Measurements from ENCODE around the gene MRPL39. TPM values are rescaled to one million over a fixed set of nuclear protein-coding genes. Genes with fewer than 3 reads are reported as not detected.
A peak's percentile ranks its signal among the peaks of the same experiment; 100 is the strongest.

MRPL39 gene
- polyA plus RNA-seq, 1 of the 3 experiments (the other 2 are of a cell fraction), result 26.9 TPM

DNA sequence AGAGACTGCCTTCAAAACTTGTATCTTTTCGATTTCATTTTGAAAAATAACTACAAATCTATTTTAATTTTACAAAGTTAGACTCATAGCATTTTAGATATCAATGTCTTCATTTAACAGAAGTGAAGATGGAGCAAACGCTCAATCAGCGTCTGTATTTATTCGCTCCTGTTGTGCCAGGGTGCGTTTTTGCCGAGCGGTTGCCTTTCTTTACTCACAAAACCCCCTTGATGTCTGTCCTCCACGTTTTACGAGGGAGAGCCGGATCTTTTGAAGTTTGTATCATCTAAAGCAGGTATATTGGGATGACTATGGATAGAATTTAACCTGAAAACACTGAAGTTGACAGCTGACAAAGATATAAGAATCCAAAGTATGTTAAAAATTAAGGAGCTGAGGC, 44.6 kb downstream of the MRPL39 start (continued):
- TF ChIP-seq CHD2 (IDR thresholded peaks at IDR 0.05; ENCODE audit: low read length, partially characterized antibody), result no peak

DNA sequence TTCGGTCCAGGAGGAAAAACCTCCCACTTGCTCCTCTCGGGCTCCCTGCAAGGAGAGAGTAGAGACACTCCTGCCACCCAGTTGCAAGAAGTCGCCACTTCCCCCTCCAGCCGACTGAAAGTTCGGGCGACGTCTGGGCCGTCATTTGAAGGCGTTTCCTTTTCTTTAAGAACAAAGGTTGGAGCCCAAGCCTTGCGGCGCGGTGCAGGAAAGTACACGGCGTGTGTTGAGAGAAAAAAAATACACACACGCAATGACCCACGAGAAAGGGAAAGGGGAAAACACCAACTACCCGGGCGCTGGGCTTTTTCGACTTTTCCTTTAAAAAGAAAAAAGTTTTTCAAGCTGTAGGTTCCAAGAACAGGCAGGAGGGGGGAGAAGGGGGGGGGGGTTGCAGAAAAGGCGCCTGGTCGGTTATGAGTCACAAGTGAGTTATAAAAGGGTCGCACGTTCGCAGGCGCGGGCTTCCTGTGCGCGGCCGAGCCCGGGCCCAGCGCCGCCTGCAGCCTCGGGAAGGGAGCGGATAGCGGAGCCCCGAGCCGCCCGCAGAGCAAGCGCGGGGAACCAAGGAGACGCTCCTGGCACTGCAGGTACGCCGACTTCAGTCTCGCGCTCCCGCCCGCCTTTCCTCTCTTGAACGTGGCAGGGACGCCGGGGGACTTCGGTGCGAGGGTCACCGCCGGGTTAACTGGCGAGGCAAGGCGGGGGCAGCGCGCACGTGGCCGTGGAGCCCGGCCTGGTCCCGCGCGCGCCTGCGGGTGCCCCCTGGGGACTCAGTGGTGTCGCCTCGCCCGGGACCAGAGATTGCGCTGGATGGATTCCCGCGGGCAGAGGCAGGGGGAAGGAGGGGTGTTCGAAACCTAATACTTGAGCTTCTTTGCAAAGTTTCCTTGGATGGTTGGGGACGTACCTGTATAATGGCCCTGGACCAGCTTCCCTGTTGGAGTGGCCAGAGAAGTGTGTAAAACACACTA, 45.3 kb downstream of the MRPL39 start:
- Histone ChIP-seq H3K36me3 (replicated peaks in 1 of 2; ENCODE audit: control insufficient read depth in 1 of 2, insufficient read depth in 2 of 2, low read length in 1 of 2) (peaks cover 3 to 14% of the 10 kb centered on the region in 2 experiments), H3K27ac (ENCODE audit: low read depth in 2 of 2, low read length in 1 of 2) (no peak overlapping the region), H3K79me2 (ENCODE audit: insufficient read depth) (no peaks in the 10 kb centered on the region), H3K4me2 (no peak overlapping the region), H3K9me3 (no peaks in the 10 kb centered on the region), H3K27me3 (ENCODE audit: insufficient read depth) (no peaks in the 10 kb centered on the region), H3K4me1 (ENCODE audit: control insufficient read depth in 1 of 2, insufficient read depth in 2 of 2, low read depth in 1 of 2, low read length in 1 of 2) (no peaks in the 10 kb centered on the region), H2AFZ (ENCODE audit: low read depth) (no peak overlapping the region), H3K9ac (no peak overlapping the region), H4K20me1 (ENCODE audit: insufficient read depth) (no peaks in the 10 kb centered on the region), H3K4me3 (ENCODE audit: low read depth in 2 of 2, low read length in 1 of 2) (no peak overlapping the region), H3K9me2 (no peaks in the 10 kb centered on the region), H3F3A (replicated peaks; ENCODE audit: insufficient read depth) (no peaks in the 10 kb centered on the region)
- ChIA-PET POLR2A (no interaction called here), CTCF (no interaction called here)
- WGBS (ENCODE audit: low lambda C conversion rate), result 96% methylated on average over 67 of the region's 74 CpGs
- TF ChIP-seq FOSL2 (IDR thresholded peaks at IDR 0.05; ENCODE audit: borderline replicate concordance, low read depth) (no peak), RFX5 (IDR thresholded peaks at IDR 0.05; ENCODE audit: low read length) (no peak)
- DNase-seq, result peak; percentile 18

DNA sequence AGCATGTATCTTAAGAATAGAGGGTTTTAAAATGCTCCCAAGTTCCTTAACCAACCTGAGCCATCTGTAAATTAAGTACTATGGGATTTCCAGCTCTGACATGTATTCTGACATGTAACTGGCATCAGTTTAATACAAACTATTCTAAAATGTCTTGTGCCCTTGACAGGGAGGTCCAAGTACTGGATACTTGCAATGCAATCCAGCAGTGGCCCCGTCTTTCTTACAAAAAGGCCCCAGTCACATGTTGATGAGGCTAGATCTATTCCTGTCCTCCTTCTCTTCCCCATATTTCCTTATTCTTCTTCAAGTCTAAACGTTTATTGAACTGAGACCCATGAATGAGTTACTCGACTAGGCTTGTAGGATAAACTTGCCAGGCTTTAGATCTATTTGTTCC, 46.4 kb downstream of the MRPL39 start:
- Histone ChIP-seq H3K27ac (ENCODE audit: low read depth in 2 of 2, low read length in 1 of 2) (no peak overlapping the region), H3K4me1 (ENCODE audit: control insufficient read depth in 1 of 2, insufficient read depth in 2 of 2, low read depth in 1 of 2, low read length in 1 of 2) (no peaks in the 10 kb centered on the region), H4K20me1 (ENCODE audit: insufficient read depth) (no peaks in the 10 kb centered on the region), H2AFZ (ENCODE audit: low read depth) (no peak overlapping the region), H3K9me2 (no peaks in the 10 kb centered on the region), H3K9ac (no peak overlapping the region), H3K79me2 (ENCODE audit: insufficient read depth) (no peaks in the 10 kb centered on the region), H3K4me2 (no peak overlapping the region), H3K36me3 (replicated peaks in 1 of 2; ENCODE audit: control insufficient read depth in 1 of 2, insufficient read depth in 2 of 2, low read length in 1 of 2) (peaks cover 3 to 11% of the 10 kb centered on the region in 2 experiments), H3F3A (replicated peaks; ENCODE audit: insufficient read depth) (no peaks in the 10 kb centered on the region), H3K27me3 (ENCODE audit: insufficient read depth) (no peaks in the 10 kb centered on the region), H3K9me3 (no peaks in the 10 kb centered on the region), H3K4me3 (ENCODE audit: low read depth in 2 of 2, low read length in 1 of 2) (no peak overlapping the region)
- ChIA-PET CTCF (no interaction called here), POLR2A (no interaction called here)
- DNase-seq, result no peak
- 66% methylated on average over 3 of the region's 3 CpGs for WGBS (ENCODE audit: low lambda C conversion rate)
- TF ChIP-seq SIN3A (IDR thresholded peaks at IDR 0.05; ENCODE audit: borderline replicate concordance, low read depth, low read length) (no peak), NRF1 (IDR thresholded peaks at IDR 0.05; ENCODE audit: low read depth, low read length) (no peak), CHD2 (IDR thresholded peaks at IDR 0.05; ENCODE audit: low read length, partially characterized antibody) (no peak), MEF2A (IDR thresholded peaks at IDR 0.05; ENCODE audit: borderline replicate concordance, low read depth) (no peak)
- TF ChIP-seq, protein P1, sequence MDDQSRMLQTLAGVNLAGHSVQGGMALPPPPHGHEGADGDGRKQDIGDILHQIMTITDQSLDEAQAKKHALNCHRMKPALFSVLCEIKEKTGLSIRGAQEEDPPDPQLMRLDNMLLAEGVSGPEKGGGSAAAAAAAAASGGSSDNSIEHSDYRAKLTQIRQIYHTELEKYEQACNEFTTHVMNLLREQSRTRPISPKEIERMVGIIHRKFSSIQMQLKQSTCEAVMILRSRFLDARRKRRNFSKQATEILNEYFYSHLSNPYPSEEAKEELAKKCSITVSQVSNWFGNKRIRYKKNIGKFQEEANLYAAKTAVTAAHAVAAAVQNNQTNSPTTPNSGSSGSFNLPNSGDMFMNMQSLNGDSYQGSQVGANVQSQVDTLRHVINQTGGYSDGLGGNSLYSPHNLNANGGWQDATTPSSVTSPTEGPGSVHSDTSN (IDR thresholded peaks at IDR 0.05), result no peak
- TF ChIP-seq, protein P2, sequence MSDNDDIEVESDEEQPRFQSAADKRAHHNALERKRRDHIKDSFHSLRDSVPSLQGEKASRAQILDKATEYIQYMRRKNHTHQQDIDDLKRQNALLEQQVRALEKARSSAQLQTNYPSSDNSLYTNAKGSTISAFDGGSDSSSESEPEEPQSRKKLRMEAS (IDR thresholded peaks at IDR 0.05; ENCODE audit: low read depth), result no peak
